GM12891 (cell line): ENCODE data around the gene WSCD2.

ENCODE experiments used
- DNase-seq: peaks from one replicate; pipeline ENCODE4 v3.0.0; 2011; ENCODE audit warnings: low spot score; ENCODE audit not compliant: insufficient read length
- FAIRE-seq: peaks from 2 replicates; lab custom pipeline; 2011; peaks lifted over from hg19 to GRCh38; lab: Jason Lieb, UNC
- PAX5 ChIP-seq: IDR thresholded peaks from 2 replicates; pipeline ENCODE4 v1.6.1; 2011; ENCODE audit warnings: low read length, moderate library complexity, mild to moderate bottlenecking; ENCODE audit not compliant: insufficient read depth, severe bottlenecking
- POLR2A ChIP-seq: IDR thresholded peaks from 2 replicates; pipeline ENCODE4 v1.6.1; 2011; ENCODE audit warnings: low read depth, low read length, control low read depth
- POLR2AphosphoS5 ChIP-seq: IDR thresholded peaks from 2 replicates; pipeline ENCODE4 v1.6.1; 2011; ENCODE audit warnings: low read depth, low read length, control low read depth
- POU2F2 ChIP-seq: IDR thresholded peaks from 2 replicates; pipeline ENCODE4 v1.6.1; 2011; ENCODE audit warnings: low read depth, mild to moderate bottlenecking, control low read depth, low read length, moderate library complexity
- SPI1 ChIP-seq: IDR thresholded peaks from 2 replicates; pipeline ENCODE4 v1.6.1; 2011; ENCODE audit warnings: low read depth, low read length, control low read depth
- TAF1 ChIP-seq: IDR thresholded peaks from 2 replicates; pipeline ENCODE4 v1.6.1; 2011; ENCODE audit warnings: low read depth, low read length, control low read depth

Gene WSCD2

GRCh38 chr12:108174641-108175040, 45.6 kb downstream of the WSCD2 start:
- TF ChIP-seq TAF1 (no peak), POU2F2 (no peak), POLR2AphosphoS5 (no peak), PAX5 (no peak), SPI1 (no peak), POLR2A (no peak)
- DNase-seq, result no peak
- FAIRE-seq, result no peak

- DNase-seq (no peak), FAIRE-seq (no peak)
- no peak for TF ChIP-seq POLR2AphosphoS5
- no peak for TF ChIP-seq PAX5
- no peak for TF ChIP-seq POLR2A
- no peak for TF ChIP-seq POU2F2
- TF ChIP-seq TAF1, result no peak
- no peak for TF ChIP-seq SPI1
These were observed 46.2 kb downstream of the WSCD2 start for GRCh38 chr12:108175310-108175709.

DNA sequence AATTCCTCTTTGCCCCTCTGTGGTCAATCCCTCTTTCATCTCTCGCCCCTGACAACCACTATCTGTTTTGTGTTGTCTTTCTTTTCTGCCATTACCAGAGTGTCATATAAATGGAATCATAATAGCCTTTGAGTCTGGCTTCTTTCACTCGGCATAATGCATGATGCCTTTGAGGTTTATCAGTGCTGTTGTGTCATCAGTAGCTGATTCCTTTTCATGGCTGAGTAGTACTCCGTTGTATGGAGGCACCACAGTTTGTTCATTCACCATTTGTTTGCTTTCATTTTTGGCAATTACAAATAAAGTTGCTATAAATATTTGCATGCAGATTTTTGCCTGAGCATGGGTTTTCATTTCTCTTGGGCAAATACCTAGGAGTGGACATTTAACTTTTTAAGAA, 47.2 kb downstream of the WSCD2 start:
- DNase-seq, result no peak
- TF ChIP-seq POLR2A (no peak), POLR2AphosphoS5 (no peak), TAF1 (no peak), SPI1 (no peak), PAX5 (no peak), POU2F2 (no peak)
- no peak for FAIRE-seq

DNA sequence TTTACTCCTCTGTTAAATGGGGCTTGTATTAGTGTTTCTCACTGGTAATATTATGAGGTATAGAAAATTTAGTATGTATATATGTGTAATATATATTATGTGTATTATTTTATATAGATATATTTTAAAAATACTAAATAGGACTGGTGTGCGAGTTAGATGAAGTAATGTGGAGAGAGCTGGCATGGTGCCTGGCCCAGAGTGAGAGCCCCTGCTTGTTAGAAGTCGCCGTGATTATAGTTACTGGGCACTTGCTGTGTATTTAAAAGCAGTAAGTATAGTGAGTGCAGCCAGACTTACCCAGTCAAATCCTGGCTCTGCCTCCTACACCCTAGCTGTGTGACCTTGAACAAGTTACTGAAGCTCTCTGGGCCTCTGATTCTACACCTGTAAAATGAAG, 48.0 kb downstream of the WSCD2 start:
- no peak for TF ChIP-seq PAX5
- no peak for TF ChIP-seq POLR2AphosphoS5
- no peak for TF ChIP-seq SPI1
- TF ChIP-seq POLR2A, result no peak
- no peak for TF ChIP-seq TAF1
- no peak for TF ChIP-seq POU2F2
- DNase-seq, result no peak
- no peak for FAIRE-seq

DNA sequence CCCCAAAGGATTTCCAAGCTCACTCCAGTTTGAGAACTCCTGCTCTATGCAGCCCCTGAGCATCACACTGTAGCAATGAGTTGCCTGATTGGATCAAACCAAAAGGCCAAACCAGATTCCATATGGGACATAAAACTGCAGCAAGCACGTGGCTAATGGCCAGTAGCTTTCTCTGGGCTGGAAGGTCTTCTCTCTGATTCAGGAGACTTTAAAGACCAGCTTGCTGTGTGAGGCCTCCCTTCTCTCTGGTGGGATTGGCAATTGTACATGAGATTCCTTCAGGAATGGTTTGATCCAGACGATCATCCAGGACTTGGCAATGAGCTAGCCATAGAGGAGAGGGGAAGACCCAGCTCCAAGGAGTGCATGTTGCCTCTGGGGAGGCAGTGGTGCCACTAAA, 50.2 kb downstream of the WSCD2 start:
- no peak for TF ChIP-seq POLR2A
- TF ChIP-seq PAX5, result no peak
- TF ChIP-seq POLR2AphosphoS5, result no peak
- TF ChIP-seq SPI1, result no peak
- TF ChIP-seq TAF1, result no peak
- TF ChIP-seq POU2F2, result no peak
- no peak for DNase-seq
- FAIRE-seq, result no peak

GRCh38 chr12:108180255-108181094, 51.4 kb downstream of the WSCD2 start:
- no peak for FAIRE-seq
- TF ChIP-seq SPI1 (peak; percentile 47; the same call in 1 of the 2 replicates), TAF1 (no peak)
- DNase-seq, result no peak

DNA sequence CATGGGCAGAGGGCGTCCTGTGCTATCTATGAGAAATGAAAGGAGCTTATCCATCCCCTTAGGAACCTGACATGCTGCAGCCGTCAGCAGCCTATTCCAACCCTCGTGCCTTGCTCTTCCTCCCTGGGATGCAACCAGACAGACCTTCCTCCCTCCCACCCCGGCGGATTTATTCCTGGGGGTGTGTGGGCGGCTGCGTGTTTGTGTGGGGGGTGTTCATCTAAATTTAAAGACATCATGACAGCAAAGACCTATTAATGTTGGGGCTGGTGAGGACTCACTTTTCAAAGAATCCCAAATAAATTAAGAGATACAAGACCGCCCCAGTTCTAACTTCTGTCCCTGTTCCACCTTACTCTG, 52.0 kb downstream of the WSCD2 start:
- TF ChIP-seq POLR2A (no peak), TAF1 (no peak), SPI1 (no peak), POU2F2 (no peak), PAX5 (no peak), POLR2AphosphoS5 (no peak)
- no peak for FAIRE-seq
- no peak for DNase-seq

DNA sequence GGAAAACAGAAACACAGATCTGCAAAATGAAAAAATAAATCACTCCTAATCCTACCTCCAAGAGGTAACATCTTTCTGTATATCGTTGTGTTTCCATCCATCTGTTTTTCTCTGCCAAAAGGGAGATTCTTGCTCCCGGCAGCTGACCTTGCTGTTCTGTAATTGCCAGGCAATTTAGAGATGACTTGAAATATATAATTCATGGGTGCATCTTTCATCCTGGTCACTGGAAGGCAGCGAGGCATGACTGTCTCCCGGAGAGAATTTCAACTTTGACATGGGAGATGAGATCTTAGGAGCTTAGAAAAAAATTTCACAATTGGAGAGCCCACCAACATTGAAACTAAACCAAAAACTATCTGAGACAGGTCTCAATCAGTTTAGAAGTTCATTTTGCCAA, 53.0 kb downstream of the WSCD2 start:
- no peak for TF ChIP-seq POLR2A
- TF ChIP-seq PAX5, result no peak
- no peak for TF ChIP-seq TAF1
- no peak for TF ChIP-seq POU2F2
- no peak for TF ChIP-seq SPI1
- no peak for TF ChIP-seq POLR2AphosphoS5
- no peak for FAIRE-seq
- DNase-seq, result no peak

- TF ChIP-seq POLR2A (no peak), PAX5 (no peak), SPI1 (no peak), POU2F2 (no peak), POLR2AphosphoS5 (no peak), TAF1 (no peak)
- FAIRE-seq (no peak), DNase-seq (no peak)
These were observed 55.9 kb downstream of the WSCD2 start for GRCh38 chr12:108185002-108185401.

DNA sequence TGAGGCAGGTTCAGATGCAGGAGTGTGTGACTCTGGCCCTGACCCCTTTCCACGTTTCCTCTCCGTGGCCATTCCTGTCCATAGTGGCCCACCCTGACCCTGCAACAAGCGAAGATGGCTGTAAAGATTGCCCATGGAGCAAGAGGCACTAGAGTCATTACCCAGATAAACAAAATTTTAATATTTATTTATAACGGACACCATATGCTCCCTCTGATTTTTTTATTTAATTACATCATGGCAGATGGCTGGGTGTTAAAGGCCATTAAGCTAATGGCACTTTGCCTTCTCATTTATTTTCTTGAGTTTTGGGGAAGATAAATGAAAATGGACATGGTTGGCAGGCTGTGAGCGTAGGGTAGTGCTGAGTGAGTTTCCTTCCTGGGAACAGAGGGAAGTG, 58.7 kb downstream of the WSCD2 start:
- DNase-seq, result no peak
- no peak for TF ChIP-seq POLR2A
- TF ChIP-seq PAX5, result no peak
- no peak for TF ChIP-seq POLR2AphosphoS5
- TF ChIP-seq POU2F2, result no peak
- no peak for TF ChIP-seq SPI1
- no peak for TF ChIP-seq TAF1
- no peak for FAIRE-seq

GRCh38 chr12:108190529-108190928, 61.4 kb downstream of the WSCD2 start:
- no peak for FAIRE-seq
- TF ChIP-seq SPI1 (no peak), TAF1 (no peak), POLR2A (no peak), POU2F2 (no peak), POLR2AphosphoS5 (no peak), PAX5 (no peak)
- DNase-seq, result no peak
